Peyer's patch (tissue), 4 donors: ENCODE data around the gene KAT5.

ENCODE experiments used
- CTCF ChIP-seq, 6 experiments: fragments of 450-650 bp in 4 of 6; fragments of 200-600 bp in 2 of 6; sonication (generic) in 1 of 6; IDR thresholded peaks; one replicate each; pipeline ENCODE4 v1.5.1; 2017 to 2019; ENCODE audit warnings: antibody characterized with exemption in 6 of 6, mild to moderate bottlenecking in 3 of 6, moderate library complexity in 1 of 6
- POLR2A ChIP-seq, 2 donors: fragments of 450-650 bp; IDR thresholded peaks; one replicate each; pipeline ENCODE4 v1.5.1; 2017; ENCODE audit warnings: antibody characterized with exemption in 2 of 2, mild to moderate bottlenecking in 2 of 2, moderate library complexity in 2 of 2

GRCh38 chr11:65716302-65716701 lies 4.2 kb downstream of the KAT5 start:
- TF ChIP-seq CTCF (IDR thresholded peaks at IDR 0.05) = no peak
- no peak for TF ChIP-seq POLR2A (IDR thresholded peaks at IDR 0.05)
